HG03045 (cell line): ENCODE measurements around the gene DNAH12.
"Not testable (repeated sequence)": the region's sequence is repeated elsewhere in the genome, so short reads cannot be mapped to it uniquely, and the experiment has no call there.

Experiments
- ATAC-seq: cut with Tn5 transposase; IDR thresholded peaks from one replicate; pipeline ENCODE4 v1.9.1; 2021; ENCODE audit warnings: mild to moderate bottlenecking, moderate library complexity; ENCODE audit not compliant: unreplicated experiment

The DNAH12 gene

GRCh38 chr3:57545636-57546268 lies 1.6 kb upstream of the DNAH12 start:
- ATAC-seq, result no peak

- ATAC-seq, result no peak
These were observed 5.7 kb downstream of the DNAH12 start for GRCh38 chr3:57538465-57538864.

- no peak for ATAC-seq
These were observed 14.0 kb downstream of the DNAH12 start for GRCh38 chr3:57530071-57530608.

GRCh38 chr3:57518276-57518915 lies 25.7 kb downstream of the DNAH12 start:
- no peak for ATAC-seq

GRCh38 chr3:57512166-57512565 lies 32.0 kb downstream of the DNAH12 start:
- ATAC-seq, result no peak

- no peak for ATAC-seq
These were observed 38.2 kb downstream of the DNAH12 start for GRCh38 chr3:57505901-57506300.

- no peak for ATAC-seq
These were observed 43.6 kb downstream of the DNAH12 start for GRCh38 chr3:57500506-57500905.

GRCh38 chr3:57497904-57498303 lies 46.2 kb downstream of the DNAH12 start:
- ATAC-seq, result no peak

GRCh38 chr3:57484563-57484962 lies 59.6 kb downstream of the DNAH12 start:
- ATAC-seq, result no peak

- not testable (repeated sequence) for ATAC-seq
These were observed 67.0 kb downstream of the DNAH12 start for GRCh38 chr3:57477193-57477592.

GRCh38 chr3:57464801-57465200 lies 79.3 kb downstream of the DNAH12 start:
- no peak for ATAC-seq

GRCh38 chr3:57464011-57464410 lies 80.1 kb downstream of the DNAH12 start:
- ATAC-seq, result no peak

GRCh38 chr3:57451150-57451846 lies 92.8 kb downstream of the DNAH12 start:
- no peak for ATAC-seq

GRCh38 chr3:57449276-57449847 lies 94.8 kb downstream of the DNAH12 start:
- ATAC-seq, result not testable (repeated sequence)

- not testable (repeated sequence) for ATAC-seq
These were observed 95.7 kb downstream of the DNAH12 start for GRCh38 chr3:57448489-57448888.

GRCh38 chr3:57446318-57446841 lies 97.8 kb downstream of the DNAH12 start:
- ATAC-seq, result no peak

- ATAC-seq, result no peak
These were observed 99.7 kb downstream of the DNAH12 start for GRCh38 chr3:57444469-57444868.

GRCh38 chr3:57440144-57440543 lies 104.0 kb downstream of the DNAH12 start:
- ATAC-seq, result not testable (repeated sequence)

GRCh38 chr3:57438460-57438859 lies 105.7 kb downstream of the DNAH12 start:
- ATAC-seq, result not testable (repeated sequence)

GRCh38 chr3:57436195-57436761 lies 107.9 kb downstream of the DNAH12 start:
- no peak for ATAC-seq

- no peak for ATAC-seq
These were observed 110.1 kb downstream of the DNAH12 start for GRCh38 chr3:57434041-57434440.
